GM21381 (cell line): ENCODE data around the gene SMCO4.
"Not testable (repeated sequence)": the region's sequence is repeated elsewhere in the genome, so short reads cannot be mapped to it uniquely, and the experiment has no call there.

Experiments used
- ATAC-seq: cut with Tn5 transposase; IDR thresholded peaks from one replicate; pipeline ENCODE4 v1.9.1; 2021; ENCODE audit warnings: mild to moderate bottlenecking, moderate library complexity; ENCODE audit not compliant: unreplicated experiment

The SMCO4 gene

GRCh38 chr11:93543292-93543977, at the start of gene SMCO4:
TSS of gene SMCO4 (minus strand) at chr11:93543391. CDS start at chr11:93479189, 64,202 bp downstream.
- ATAC-seq = peak; percentile 82

- ATAC-seq = peak; percentile 69
Observed at GRCh38 chr11:93591247-93591898, 48.2 kb upstream of the SMCO4 start.

GRCh38 chr11:93589347-93589746, 46.2 kb upstream of the SMCO4 start:
- ATAC-seq = no peak

GRCh38 chr11:93587858-93588581, 44.8 kb upstream of the SMCO4 start:
- ATAC-seq = no peak

- not testable (repeated sequence) for ATAC-seq
Observed at GRCh38 chr11:93587425-93587824, 44.2 kb upstream of the SMCO4 start.

GRCh38 chr11:93585758-93586157, 42.6 kb upstream of the SMCO4 start:
- no peak for ATAC-seq

GRCh38 chr11:93583490-93583889, 40.3 kb upstream of the SMCO4 start:
- no peak for ATAC-seq

GRCh38 chr11:93579187-93579751, 36.1 kb upstream of the SMCO4 start:
- ATAC-seq = no peak

GRCh38 chr11:93577286-93577685, 34.1 kb upstream of the SMCO4 start:
- ATAC-seq = no peak

- not testable (repeated sequence) for ATAC-seq
Observed at GRCh38 chr11:93576870-93577269, 33.7 kb upstream of the SMCO4 start.

- no peak for ATAC-seq
Observed at GRCh38 chr11:93574638-93575220, 31.5 kb upstream of the SMCO4 start.

- ATAC-seq = no peak
Observed at GRCh38 chr11:93573184-93573583, 30.0 kb upstream of the SMCO4 start.

- no peak for ATAC-seq
Observed at GRCh38 chr11:93572621-93573020, 29.4 kb upstream of the SMCO4 start.

GRCh38 chr11:93572171-93572570, 29.0 kb upstream of the SMCO4 start:
- no peak for ATAC-seq

- ATAC-seq = no peak
Observed at GRCh38 chr11:93571612-93572011, 28.4 kb upstream of the SMCO4 start.

- ATAC-seq = no peak
Observed at GRCh38 chr11:93570759-93571413, 27.7 kb upstream of the SMCO4 start.

GRCh38 chr11:93569496-93569895, 26.3 kb upstream of the SMCO4 start:
- no peak for ATAC-seq

GRCh38 chr11:93568726-93569125, 25.5 kb upstream of the SMCO4 start:
- no peak for ATAC-seq

- no peak for ATAC-seq
Observed at GRCh38 chr11:93567401-93567895, 24.3 kb upstream of the SMCO4 start.

GRCh38 chr11:93564895-93565294, 21.7 kb upstream of the SMCO4 start:
- no peak for ATAC-seq
